HG03095 (cell line): ENCODE measurements around the gene WDR31.
"Not testable (repeated sequence)": the region's sequence is repeated elsewhere in the genome, so short reads cannot be mapped to it uniquely, and the experiment has no call there.

Experiments
- ATAC-seq: cut with Tn5 transposase; IDR thresholded peaks from one replicate; pipeline ENCODE4 v1.9.1; 2021; ENCODE audit warnings: moderate library complexity; ENCODE audit not compliant: unreplicated experiment

WDR31 gene

GRCh38 chr9:113368982-113369854 lies 29.1 kb upstream of the WDR31 start:
- ATAC-seq: no peak

DNA sequence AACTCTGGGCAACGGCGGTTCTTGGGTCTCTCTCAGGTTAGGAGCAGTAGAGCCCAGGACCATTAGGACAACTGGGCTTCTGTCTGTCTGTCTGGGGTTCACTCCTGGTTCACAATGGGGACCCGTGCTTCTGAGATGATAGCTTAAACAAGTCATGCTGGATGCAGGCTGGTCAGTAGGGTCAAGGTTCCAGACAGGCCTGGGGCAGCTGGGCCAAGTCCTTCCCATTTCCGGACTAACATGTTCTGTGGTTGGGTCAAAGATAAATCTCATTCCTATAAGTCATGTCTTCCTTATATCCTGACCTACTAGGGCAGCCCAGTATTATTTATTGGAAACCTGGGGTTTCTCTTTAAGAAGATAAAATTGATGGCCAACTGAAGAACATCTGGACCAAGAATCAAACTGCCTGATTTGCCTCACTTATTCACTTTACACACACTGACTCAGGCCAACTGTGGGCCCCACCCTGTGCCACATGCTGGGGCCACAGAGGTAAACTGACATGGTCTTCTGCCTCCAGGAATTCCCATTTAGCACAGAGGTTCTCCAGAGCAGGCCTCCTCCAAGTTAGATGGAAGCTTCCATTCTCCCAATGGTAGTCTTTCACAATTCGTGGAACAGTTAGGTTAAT lies 28.4 kb upstream of the WDR31 start:
- no peak for ATAC-seq

GRCh38 chr9:113365652-113366051 lies 25.6 kb upstream of the WDR31 start:
- ATAC-seq: not testable (repeated sequence)

- no peak for ATAC-seq
Measured at GRCh38 chr9:113364951-113365350, 24.9 kb upstream of the WDR31 start.

GRCh38 chr9:113363336-113363735 lies 23.3 kb upstream of the WDR31 start:
- no peak for ATAC-seq

DNA sequence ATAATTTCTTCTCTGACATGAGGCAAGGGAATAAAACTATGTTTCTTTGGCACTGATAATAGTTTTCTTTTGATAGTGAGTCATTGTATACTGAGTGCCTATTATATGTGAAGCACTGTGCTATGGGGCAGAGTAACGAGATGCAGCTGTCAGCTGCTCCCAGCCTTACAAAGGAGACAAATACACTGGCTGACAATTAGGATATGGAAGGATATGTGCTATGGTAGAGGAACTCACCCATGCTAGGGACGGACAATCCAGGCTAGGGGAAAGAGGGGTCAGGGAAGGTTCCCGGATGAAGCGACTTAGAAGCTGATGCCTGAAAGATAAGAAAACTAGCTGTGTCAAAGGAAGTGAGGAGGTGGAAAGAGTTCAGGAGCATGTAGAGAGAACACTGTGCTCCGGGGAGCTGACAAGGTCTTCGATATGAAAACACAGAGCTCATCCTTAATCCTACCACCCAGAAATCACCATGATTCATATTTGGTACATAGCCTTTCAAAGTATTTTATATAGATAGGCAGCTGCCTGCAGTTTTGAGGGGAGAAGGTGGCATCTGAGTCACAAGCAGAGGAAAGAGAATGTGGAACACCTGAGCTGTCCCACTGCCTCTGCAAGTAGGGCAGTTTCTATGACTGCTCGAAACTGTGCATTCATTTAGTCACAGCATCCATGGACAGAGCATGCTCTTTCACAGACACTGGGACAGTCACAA lies 21.4 kb upstream of the WDR31 start:
- no peak for ATAC-seq

- ATAC-seq: no peak
Measured at GRCh38 chr9:113360242-113360842, 20.3 kb upstream of the WDR31 start.

GRCh38 chr9:113359385-113359784 lies 19.3 kb upstream of the WDR31 start:
- ATAC-seq: no peak

- no peak for ATAC-seq
Measured at GRCh38 chr9:113356686-113357292, 16.7 kb upstream of the WDR31 start.

DNA sequence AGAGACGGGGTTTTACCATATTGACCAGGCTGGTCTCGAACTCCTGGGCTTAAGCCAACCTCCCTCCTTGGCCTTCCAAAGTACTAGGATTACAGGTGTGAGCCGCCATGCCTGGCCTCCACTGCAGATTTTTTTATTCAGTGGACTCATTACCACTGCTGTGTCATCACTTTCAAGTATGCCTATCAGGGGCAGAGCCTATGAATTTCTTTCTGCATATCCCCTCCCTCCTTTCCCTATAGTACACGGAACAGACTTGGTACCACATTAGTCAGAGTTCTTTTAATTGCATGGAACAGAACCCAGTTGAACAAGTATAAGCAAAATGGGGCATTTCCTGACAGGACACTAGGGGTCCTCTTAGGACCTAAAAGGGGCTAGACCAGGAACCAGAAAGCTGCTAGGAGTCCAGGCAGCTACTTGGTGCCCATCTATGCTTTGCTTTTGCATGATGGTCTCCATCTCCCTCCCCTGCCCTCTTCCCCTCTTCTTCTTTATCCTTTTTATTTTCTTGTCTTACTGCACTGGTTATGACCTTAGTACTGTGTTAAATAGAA lies 15.0 kb upstream of the WDR31 start:
- no peak for ATAC-seq

- no peak for ATAC-seq
Measured at GRCh38 chr9:113352411-113352810, 12.3 kb upstream of the WDR31 start.

DNA sequence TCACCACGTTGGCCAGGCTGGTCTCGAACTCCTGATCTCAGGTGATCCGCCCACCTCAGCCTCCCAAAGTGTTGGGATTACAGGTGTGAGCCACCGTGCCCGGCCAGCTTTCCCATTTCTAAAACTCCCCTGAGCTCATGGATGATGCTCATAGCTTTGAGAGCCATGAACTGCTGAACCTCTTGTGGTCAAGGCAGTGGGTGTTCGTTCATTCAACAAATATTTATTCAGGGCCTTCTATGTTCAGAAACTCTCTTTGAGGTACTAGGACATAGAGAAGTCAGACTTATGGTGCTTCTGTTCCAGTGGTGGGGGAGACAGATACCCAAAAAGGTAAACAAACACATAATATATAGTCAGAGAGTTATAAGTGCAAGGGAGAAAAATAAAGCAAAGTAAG lies 11.9 kb upstream of the WDR31 start:
- no peak for ATAC-seq

DNA sequence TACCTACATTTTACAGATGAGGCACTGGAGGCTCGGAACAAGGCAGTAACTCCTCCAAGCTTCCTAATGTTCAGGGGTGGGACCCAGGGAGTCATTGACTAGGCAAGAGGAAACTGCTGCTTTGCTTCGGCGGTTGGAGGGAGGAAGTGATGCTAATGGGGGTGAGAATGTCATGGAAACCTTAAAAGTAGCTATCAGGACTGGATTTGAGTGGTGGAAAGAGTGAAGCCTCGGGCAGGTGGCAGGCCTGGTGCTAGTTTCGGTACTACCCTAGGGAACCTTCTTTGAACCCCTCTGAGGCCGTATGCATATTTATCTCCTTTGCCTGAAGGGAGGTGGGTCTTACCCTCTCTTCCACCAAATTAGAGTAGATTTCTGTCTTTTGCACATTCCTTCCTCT lies 10.9 kb upstream of the WDR31 start:
- no peak for ATAC-seq

- ATAC-seq: no peak
Measured at GRCh38 chr9:113350107-113350661, 10.1 kb upstream of the WDR31 start.

GRCh38 chr9:113349445-113350094 lies 9.5 kb upstream of the WDR31 start, which contains the start of gene BSPRY:
TSS of gene BSPRY (plus strand) at chr9:113349541. CDS start at chr9:113349580, 39 bp downstream.
- ATAC-seq: no peak

DNA sequence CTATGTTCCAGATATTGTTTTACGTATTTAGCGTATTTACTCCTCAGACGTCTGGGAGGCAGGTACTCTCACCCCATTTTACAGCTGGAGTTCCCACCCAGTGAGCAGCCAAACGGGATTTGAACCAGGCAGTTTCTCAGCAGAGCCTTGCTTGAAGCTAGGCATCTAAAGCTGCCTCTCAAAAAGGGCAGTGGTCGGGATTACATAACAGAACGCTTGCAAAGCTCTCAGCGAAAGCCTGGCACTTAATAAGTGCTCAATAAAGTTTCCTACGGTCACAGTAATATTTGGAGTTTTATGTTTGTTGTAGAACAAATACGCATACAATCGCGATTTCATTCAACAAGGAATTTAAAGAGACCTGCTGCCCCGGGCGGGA lies 9.0 kb upstream of the WDR31 start:
- ATAC-seq: no peak

- ATAC-seq: no peak
Measured at GRCh38 chr9:113348437-113348836, 8.4 kb upstream of the WDR31 start.

GRCh38 chr9:113345671-113346070 lies 5.6 kb upstream of the WDR31 start:
- no peak for ATAC-seq

DNA sequence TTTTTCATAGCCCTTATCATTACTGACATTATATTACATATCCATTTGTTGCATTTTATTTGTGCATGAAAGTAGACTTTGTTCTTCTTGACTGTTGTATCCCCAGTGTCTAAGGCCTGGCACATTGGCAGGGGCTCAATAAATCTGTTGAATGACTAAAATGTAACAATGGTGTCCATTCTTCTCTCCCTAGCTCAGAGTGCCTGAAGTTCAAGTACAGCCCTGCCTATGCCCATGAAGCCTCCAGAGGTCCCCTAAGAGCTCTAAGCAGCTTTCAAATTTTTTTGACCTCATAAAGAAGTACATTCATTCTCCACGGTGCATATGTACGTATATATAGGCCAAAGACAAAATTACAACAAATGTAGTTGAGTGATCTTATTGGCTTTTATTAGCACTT lies 5.1 kb upstream of the WDR31 start:
- ATAC-seq: no peak

DNA sequence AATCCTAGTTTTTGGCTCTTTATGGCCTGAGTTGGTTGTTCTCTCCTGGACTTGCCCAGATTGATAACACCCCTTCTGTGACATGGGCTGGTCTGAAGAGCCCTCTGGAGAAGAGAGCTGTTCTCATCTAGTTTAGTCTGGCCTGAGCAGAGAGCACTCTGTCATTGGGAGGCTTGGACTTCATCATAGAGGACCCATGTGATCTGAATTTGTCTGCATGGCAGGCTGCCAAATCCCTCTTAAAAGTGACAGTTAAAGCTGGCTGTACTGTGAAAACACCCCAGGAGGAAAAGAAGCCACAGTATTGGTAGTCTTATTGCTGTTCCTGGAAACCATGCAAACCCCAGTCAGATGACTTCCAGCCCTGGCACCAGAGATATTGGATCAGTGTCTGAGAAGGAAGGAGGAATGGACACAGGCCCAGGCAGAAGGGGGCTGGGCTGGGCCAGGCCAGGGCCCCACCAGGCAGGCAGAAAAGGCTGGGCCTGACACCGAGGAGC lies 3.7 kb upstream of the WDR31 start:
- ATAC-seq: no peak
